GM19452 (cell line): ENCODE measurements around the gene TEDDM1.
"Not testable (repeated sequence)": the region's sequence is repeated elsewhere in the genome, so short reads cannot be mapped to it uniquely, and the experiment has no call there.

Experiments used
- ATAC-seq: cut with Tn5 transposase; IDR thresholded peaks from one replicate; pipeline ENCODE4 v1.9.1; 2021; ENCODE audit not compliant: unreplicated experiment

Gene TEDDM1, protein sequence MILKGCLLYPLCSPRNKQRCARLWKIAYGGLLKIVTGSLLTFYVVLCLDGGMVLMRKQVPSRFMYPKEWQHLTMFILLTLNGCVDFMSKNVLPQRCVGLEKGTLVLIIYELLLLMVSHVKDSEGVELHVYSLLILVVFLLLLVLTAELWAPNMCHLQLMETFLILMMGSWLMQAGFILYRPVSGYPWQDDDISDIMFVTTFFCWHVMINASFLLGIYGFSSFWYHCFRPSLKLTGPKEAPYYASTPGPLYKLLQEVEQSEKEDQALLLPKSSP

DNA sequence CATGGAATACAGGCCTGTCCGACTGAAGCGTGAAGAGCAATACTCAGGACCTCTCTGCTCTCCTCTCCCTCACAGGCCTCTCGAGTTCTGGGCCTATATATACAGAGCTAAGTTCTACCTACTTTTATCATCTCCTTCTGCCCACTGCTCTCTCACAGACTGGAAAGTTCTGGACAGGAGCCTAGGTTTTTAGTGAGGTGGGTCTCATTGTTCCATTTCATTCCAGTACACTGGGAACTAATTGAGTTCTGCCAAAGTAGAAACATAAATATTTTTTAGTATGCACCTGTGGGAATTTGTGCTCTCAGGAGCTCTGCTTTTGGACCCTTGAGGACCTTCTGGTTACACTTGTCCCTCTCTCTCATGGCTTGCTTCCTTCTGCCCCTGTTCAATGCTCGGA, at the start of gene TEDDM1:
TEDDM1 (minus strand) TSS at position 101 of the 400 bp plus-strand sequence. CDS start 182 bp downstream, outside the sequence.
- no peak for ATAC-seq

DNA sequence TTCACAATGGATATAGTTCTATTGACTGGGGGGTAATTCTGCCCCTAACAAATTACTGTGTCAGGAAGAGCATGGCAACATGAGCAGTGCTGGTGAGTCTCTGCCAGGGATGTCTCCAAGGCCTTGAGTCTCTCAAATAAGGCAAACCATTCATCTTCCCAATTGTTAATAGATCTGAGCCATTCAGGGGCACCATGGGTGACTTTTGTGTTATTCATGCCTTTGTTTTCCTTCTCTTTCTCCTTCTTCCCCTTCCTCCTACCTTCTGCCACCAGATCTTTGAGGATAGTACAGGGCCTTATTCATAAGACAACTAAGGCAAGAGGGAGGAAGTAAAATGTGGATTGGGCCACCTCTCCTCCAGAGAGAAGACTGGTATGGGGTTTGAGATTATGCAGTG, 49.6 kb upstream of the TEDDM1 start, which contains the start of gene RGSL1:
RGSL1 (plus strand) TSS at position 60 of the 400 bp plus-strand sequence; CDS start at position 80, 20 bp downstream.
- ATAC-seq, result no peak

GRCh38 chr1:182447660-182448059, 47.2 kb upstream of the TEDDM1 start:
- no peak for ATAC-seq

- not testable (repeated sequence) for ATAC-seq
Measured at GRCh38 chr1:182447124-182447523, 46.7 kb upstream of the TEDDM1 start.

GRCh38 chr1:182446033-182446669, 45.7 kb upstream of the TEDDM1 start:
- peak; percentile 73 for ATAC-seq

GRCh38 chr1:182444497-182444896, 44.0 kb upstream of the TEDDM1 start:
- no peak for ATAC-seq

GRCh38 chr1:182442333-182442732, 41.9 kb upstream of the TEDDM1 start:
- ATAC-seq, result no peak

DNA sequence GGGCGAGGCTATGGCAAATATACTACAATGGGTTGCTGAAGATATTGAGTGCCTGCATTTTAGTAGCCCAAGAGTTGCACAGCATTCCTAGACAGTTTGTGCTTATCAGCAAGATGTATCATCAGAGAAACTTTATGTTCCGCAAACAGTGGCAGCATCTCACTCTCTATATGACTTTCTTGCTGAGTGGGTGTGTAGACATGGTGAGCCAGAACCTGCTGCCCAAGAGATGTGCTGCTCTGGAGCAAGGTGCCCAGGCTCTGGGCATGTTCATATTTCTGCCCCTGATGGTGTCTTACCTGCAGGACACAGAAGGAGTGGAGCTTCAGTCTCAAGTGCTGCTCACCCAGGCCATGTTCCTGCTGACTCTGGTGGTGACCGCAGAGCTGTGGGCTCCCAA, 41.3 kb upstream of the TEDDM1 start:
- no peak for ATAC-seq

GRCh38 chr1:182438326-182438725, 37.9 kb upstream of the TEDDM1 start:
- no peak for ATAC-seq

- ATAC-seq, result no peak
Measured at GRCh38 chr1:182433580-182433979, 33.1 kb upstream of the TEDDM1 start.

GRCh38 chr1:182431278-182431677, 30.8 kb upstream of the TEDDM1 start:
- ATAC-seq, result no peak

GRCh38 chr1:182430263-182431068, 30.0 kb upstream of the TEDDM1 start:
- no peak for ATAC-seq

GRCh38 chr1:182428043-182428442, 27.6 kb upstream of the TEDDM1 start:
- no peak for ATAC-seq

- peak; percentile 74 for ATAC-seq
Measured at GRCh38 chr1:182426442-182427430, 26.3 kb upstream of the TEDDM1 start.

- ATAC-seq, result no peak
Measured at GRCh38 chr1:182415789-182416188, 15.3 kb upstream of the TEDDM1 start.

- no peak for ATAC-seq
Measured at GRCh38 chr1:182413969-182414368, 13.5 kb upstream of the TEDDM1 start.

DNA sequence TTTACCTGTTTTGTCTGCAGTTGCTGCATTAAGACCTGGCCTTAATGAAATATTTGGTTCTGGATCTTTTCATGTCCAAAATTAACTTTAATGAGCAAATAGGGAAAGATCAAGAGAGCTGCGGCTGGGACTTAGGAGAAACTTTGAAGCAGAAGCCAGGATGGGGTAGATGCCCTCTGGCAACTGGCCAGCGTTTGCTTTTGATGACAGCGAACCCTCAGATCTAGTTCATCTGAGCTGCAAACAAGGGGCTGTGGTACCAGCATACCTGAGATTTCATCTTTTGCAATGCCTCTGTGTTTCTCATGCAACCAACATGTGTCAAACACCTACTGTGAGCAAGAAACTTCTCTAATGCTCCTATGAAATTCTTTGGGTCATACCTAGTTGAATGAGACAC, 13.0 kb upstream of the TEDDM1 start:
- ATAC-seq, result no peak

DNA sequence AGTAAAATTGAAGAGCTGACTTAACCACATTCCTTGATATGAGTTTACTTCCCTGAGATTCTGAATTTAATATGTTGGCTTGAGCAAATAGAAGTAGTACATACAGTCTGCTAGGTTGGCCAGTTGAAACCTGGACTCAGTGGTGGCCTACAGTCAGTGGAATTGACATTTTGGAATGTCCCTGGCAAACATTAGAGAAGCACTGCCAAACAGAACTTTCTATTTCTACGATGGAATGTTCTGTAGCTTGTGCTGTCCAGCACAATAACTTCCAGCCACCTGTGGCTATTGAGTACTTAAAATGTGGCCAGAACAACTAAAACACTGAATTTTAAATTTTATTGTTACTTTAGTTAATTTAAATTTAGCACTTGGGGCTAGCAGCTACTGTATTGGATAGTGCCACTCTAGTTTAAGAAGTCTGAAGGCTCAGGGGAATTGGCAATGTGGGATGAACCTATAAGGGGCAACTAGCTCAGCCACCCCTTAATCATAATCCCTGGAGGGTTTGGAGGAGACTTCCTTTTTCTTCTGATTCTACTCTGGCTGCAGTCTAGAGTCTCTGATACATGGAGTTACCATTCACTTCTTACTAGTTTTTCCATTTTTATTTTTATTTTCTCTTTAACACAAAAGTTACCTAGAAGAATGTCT, 10.3 kb upstream of the TEDDM1 start:
- no peak for ATAC-seq

DNA sequence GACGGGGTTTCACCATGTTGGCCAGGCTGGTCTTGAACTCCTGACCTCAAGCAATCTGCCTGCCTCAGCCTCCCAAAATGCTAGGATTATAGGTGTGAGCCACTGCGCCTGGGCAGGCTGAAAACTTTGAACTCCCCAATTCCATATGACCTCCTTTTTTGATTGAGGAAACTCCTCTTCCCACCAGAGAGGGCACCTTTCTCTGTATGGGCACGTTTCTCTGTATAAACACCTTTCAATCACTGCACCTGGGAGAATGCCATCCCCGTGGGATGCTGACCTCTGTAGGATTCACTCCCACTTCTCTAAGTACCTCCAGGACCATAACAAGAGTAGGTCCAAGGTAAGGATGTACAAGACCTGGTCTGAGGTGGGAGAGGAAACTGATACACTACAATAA, 9.7 kb upstream of the TEDDM1 start:
- no peak for ATAC-seq
